Natural killer cell (primary cell): ENCODE measurements around the gene ZNF76. TPM values are rescaled to one million over a fixed set of nuclear protein-coding genes. Genes with fewer than 3 reads are reported as not detected.

Source experiments
- ATAC-seq, 3 donors: fragments of 150-1000 bp in 2 of 3; fragments of 200-7000 bp in 1 of 3; cut with Tn5 transposase; 1 replicate in 1 of 3; 2 replicates in 2 of 3; pipeline ENCODE4 v1.10.0; 2021; ENCODE audit warnings: mild to moderate bottlenecking in 2 of 3, moderate library complexity in 2 of 3
- DNase-seq, 2 donors: peaks; one replicate each; pipeline versions ENCODE4 v3.0.0 to v3.0.0-alpha.2; 2013 to 2021; ENCODE audit warnings: mixed read lengths in 1 of 2
- H3K27ac ChIP-seq: one replicate; pipeline ENCODE4 v1.5.1; 2013; ENCODE audit warnings: mild to moderate bottlenecking, low read length
- H3K27me3 ChIP-seq: one replicate; pipeline ENCODE4 v1.6.1; 2013; ENCODE audit warnings: low read length; ENCODE audit not compliant: control insufficient read depth, insufficient read depth
- H3K36me3 ChIP-seq: one replicate; pipeline ENCODE4 v1.6.1; 2013; ENCODE audit warnings: low read length; ENCODE audit not compliant: control insufficient read depth, insufficient read depth
- H3K4me1 ChIP-seq: one replicate; pipeline ENCODE4 v1.6.1; 2013; ENCODE audit warnings: low read length; ENCODE audit not compliant: control insufficient read depth, insufficient read depth
- H3K4me3 ChIP-seq: one replicate; pipeline ENCODE4 v1.5.1; 2013; ENCODE audit warnings: low read length
- H3K9me3 ChIP-seq: one replicate; pipeline ENCODE4 v1.6.1; 2013; ENCODE audit warnings: low read length; ENCODE audit not compliant: control insufficient read depth, insufficient read depth
- H3K27ac Mint-ChIP-seq, 2 donors: one replicate each; pipeline ENCODE4 v1.8.0; 2022; ENCODE audit warnings: mild to moderate bottlenecking in 2 of 2, mixed read lengths in 2 of 2, moderate library complexity in 1 of 2
- H3K27me3 Mint-ChIP-seq, 2 donors: one replicate each; pipeline ENCODE4 v1.8.0; 2022; ENCODE audit warnings: low read depth in 2 of 2, mixed read lengths in 2 of 2
- H3K36me3 Mint-ChIP-seq: one replicate; pipeline ENCODE4 v1.8.0; 2022; ENCODE audit warnings: mixed read lengths
- H3K4me1 Mint-ChIP-seq, 2 donors: one replicate each; pipeline ENCODE4 v1.8.0; 2022; ENCODE audit warnings: mixed read lengths in 2 of 2
- H3K4me3 Mint-ChIP-seq: one replicate; pipeline ENCODE4 v1.8.0; 2022; ENCODE audit warnings: mild to moderate bottlenecking, moderate library complexity, mixed read lengths
- H3K9me3 Mint-ChIP-seq, 2 donors: one replicate each; pipeline ENCODE4 v1.8.0; 2022; ENCODE audit warnings: mixed read lengths in 2 of 2
- WGBS: methylation state at CpG from one replicate; pipeline ENCODE4 v1.1.7; 2013; ENCODE audit warnings: missing lambda C conversion rate; ENCODE audit not compliant: insufficient coverage; 5-methylcytosine and 5-hydroxymethylcytosine counted together
- intact Hi-C: fragments of 100-400 bp; cut with micrococcal nuclease; formaldehyde crosslinking; loops from one replicate; pipeline ENCODE4 v1.14.2; 2022
- total RNA-seq, 4 donors: library from RNA; stranded (reverse); fragments of 120-200 nt in 1 of 4; gene quantifications; one replicate each; pipeline versions ENCODE4 v1.2.3 to v1.2.4, GENCODE V29; 2013 to 2022
- TF ChIP-seq, protein P1 (sequence below): fragments of 200-600 bp; IDR thresholded peaks from one replicate; pipeline ENCODE4 v1.8.0; 2022; ENCODE audit warnings: antibody characterized with exemption

The ZNF76 gene
- total RNA-seq, 3 donors from 2014 or later (not counting 1 experiment from before 2014, with no cell fraction given): 62.7 to 81.6 (median 64.6) TPM

GRCh38 chr6:35216851-35217811 lies 42.4 kb upstream of the ZNF76 start:
- TF ChIP-seq, protein P1, sequence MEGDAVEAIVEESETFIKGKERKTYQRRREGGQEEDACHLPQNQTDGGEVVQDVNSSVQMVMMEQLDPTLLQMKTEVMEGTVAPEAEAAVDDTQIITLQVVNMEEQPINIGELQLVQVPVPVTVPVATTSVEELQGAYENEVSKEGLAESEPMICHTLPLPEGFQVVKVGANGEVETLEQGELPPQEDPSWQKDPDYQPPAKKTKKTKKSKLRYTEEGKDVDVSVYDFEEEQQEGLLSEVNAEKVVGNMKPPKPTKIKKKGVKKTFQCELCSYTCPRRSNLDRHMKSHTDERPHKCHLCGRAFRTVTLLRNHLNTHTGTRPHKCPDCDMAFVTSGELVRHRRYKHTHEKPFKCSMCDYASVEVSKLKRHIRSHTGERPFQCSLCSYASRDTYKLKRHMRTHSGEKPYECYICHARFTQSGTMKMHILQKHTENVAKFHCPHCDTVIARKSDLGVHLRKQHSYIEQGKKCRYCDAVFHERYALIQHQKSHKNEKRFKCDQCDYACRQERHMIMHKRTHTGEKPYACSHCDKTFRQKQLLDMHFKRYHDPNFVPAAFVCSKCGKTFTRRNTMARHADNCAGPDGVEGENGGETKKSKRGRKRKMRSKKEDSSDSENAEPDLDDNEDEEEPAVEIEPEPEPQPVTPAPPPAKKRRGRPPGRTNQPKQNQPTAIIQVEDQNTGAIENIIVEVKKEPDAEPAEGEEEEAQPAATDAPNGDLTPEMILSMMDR: no peak
- H3K27ac Mint-ChIP-seq: no peak overlapping the region
- no peak overlapping the region for H3K4me3 Mint-ChIP-seq
- Histone ChIP-seq H3K36me3 (no peaks in the 10 kb centered on the region), H3K9me3 (no peaks in the 10 kb centered on the region), H3K4me3 (no peak overlapping the region), H3K4me1 (peaks cover 13% of the 10 kb centered on the region), H3K27ac (no peak overlapping the region), H3K27me3 (peaks cover 30% of the 10 kb centered on the region)
- no peak for DNase-seq
- H3K36me3 Mint-ChIP-seq: no peaks in the 10 kb centered on the region
- intact Hi-C loops: no loop called here
- H3K9me3 Mint-ChIP-seq: no peaks in the 10 kb centered on the region
- H3K4me1 Mint-ChIP-seq: peaks cover 5 to 13% of the 10 kb centered on the region in 2 donors
- ATAC-seq: no peak
- peaks cover 39 to 59% of the 10 kb centered on the region in 2 donors for H3K27me3 Mint-ChIP-seq
- 73% methylated on average over 12 of the region's 17 CpGs for WGBS

DNA sequence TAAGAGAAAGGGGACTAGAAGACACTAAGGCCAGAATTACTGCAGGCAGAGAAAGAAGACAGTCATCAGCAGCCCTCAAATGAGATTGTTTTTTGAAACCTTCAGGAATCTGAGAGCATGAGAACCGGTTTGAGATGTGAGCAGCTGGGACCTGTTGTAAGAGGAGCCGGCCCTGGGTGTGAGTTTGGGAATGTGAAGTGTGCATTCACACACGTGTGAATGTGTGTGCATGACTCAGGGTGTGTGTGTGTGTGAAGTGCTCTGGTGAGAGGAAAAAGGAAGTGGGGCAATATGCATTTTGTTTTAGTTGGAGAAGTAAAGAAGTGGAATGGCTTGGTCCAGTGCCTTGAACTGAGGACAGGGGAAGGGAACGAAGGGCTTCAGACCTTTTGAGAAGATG lies 41.5 kb upstream of the ZNF76 start:
- peaks cover 30 to 50% of the 10 kb centered on the region in 2 donors for H3K27me3 Mint-ChIP-seq
- Histone ChIP-seq H3K36me3 (no peaks in the 10 kb centered on the region), H3K27me3 (peaks cover 21% of the 10 kb centered on the region), H3K4me1 (peaks cover 13% of the 10 kb centered on the region), H3K4me3 (no peak overlapping the region), H3K27ac (no peak overlapping the region), H3K9me3 (no peaks in the 10 kb centered on the region)
- TF ChIP-seq, protein P1: no peak
- no peaks in the 10 kb centered on the region for H3K9me3 Mint-ChIP-seq
- no peak for ATAC-seq
- no peak overlapping the region for H3K4me3 Mint-ChIP-seq
- no peak for DNase-seq
- 51% methylated on average over 4 of the region's 4 CpGs for WGBS
- intact Hi-C loops: no loop called here
- peaks cover 2 to 10% of the 10 kb centered on the region in 2 donors for H3K4me1 Mint-ChIP-seq
- no peaks in the 10 kb centered on the region for H3K36me3 Mint-ChIP-seq
- no peak overlapping the region for H3K27ac Mint-ChIP-seq

GRCh38 chr6:35218456-35218855 lies 41.1 kb upstream of the ZNF76 start:
- no peak for ATAC-seq
- intact Hi-C loops: no loop called here
- Histone ChIP-seq H3K4me1 (peaks cover 10% of the 10 kb centered on the region), H3K9me3 (no peaks in the 10 kb centered on the region), H3K4me3 (no peak overlapping the region), H3K27me3 (peaks cover 20% of the 10 kb centered on the region), H3K36me3 (no peaks in the 10 kb centered on the region), H3K27ac (no peak overlapping the region)
- Mint-ChIP-seq H3K27ac (no peak overlapping the region), H3K27me3 (peaks cover 27 to 46% of the 10 kb centered on the region in 2 donors), H3K36me3 (no peaks in the 10 kb centered on the region), H3K4me1 (peaks cover 0 to 6% of the 10 kb centered on the region in 2 donors), H3K9me3 (no peaks in the 10 kb centered on the region), H3K4me3 (no peak overlapping the region)
- 96% methylated on average over 4 of the region's 4 CpGs for WGBS
- TF ChIP-seq, protein P1: no peak
- no peak for DNase-seq
